ENCODE data around the gene GSC2. TPM values are rescaled to one million over a fixed set of nuclear protein-coding genes. Genes with fewer than 3 reads are reported as not detected.
A peak's percentile ranks its signal among the peaks of the same experiment; 100 is the strongest.

GSC2 gene
- total RNA-seq, 1 experiment from 2014 or later, result not detected

GRCh38 chr22:19137384-19138216, 12.5 kb downstream of the GSC2 start:
- Histone ChIP-seq H3K36me3 (replicated peaks; ENCODE audit: control insufficient read depth, insufficient read depth, low read length) (peaks cover 41% of the 10 kb centered on the region), H3K27me3 (ENCODE audit: control insufficient read depth, insufficient read depth, low read length) (no peaks in the 10 kb centered on the region), H3K4me3 (ENCODE audit: insufficient read depth, low read depth, low read length) (no peak overlapping the region)
- no peak for DNase-seq

- no peak for DNase-seq
- H3K4me3 ChIP-seq (ENCODE audit: insufficient read depth, low read depth, low read length), result no peak overlapping the region
- H3K36me3 ChIP-seq (replicated peaks; ENCODE audit: control insufficient read depth, insufficient read depth, low read length), result peaks cover 35% of the 10 kb centered on the region
- no peaks in the 10 kb centered on the region for H3K27me3 ChIP-seq (ENCODE audit: control insufficient read depth, insufficient read depth, low read length)
Measured at GRCh38 chr22:19136915-19137314, 13.2 kb downstream of the GSC2 start.

GRCh38 chr22:19134874-19135273, 15.2 kb downstream of the GSC2 start:
- H3K36me3 ChIP-seq (replicated peaks; ENCODE audit: control insufficient read depth, insufficient read depth, low read length), result peaks cover 23% of the 10 kb centered on the region
- no peaks in the 10 kb centered on the region for H3K27me3 ChIP-seq (ENCODE audit: control insufficient read depth, insufficient read depth, low read length)
- H3K4me3 ChIP-seq (ENCODE audit: insufficient read depth, low read depth, low read length), result no peak overlapping the region
- DNase-seq, result no peak

- H3K27me3 ChIP-seq (ENCODE audit: control insufficient read depth, insufficient read depth, low read length), result no peaks in the 10 kb centered on the region
- no peak overlapping the region for H3K4me3 ChIP-seq (ENCODE audit: insufficient read depth, low read depth, low read length)
- DNase-seq, result no peak
- H3K36me3 ChIP-seq (replicated peaks; ENCODE audit: control insufficient read depth, insufficient read depth, low read length), result peaks cover 17% of the 10 kb centered on the region
Measured at GRCh38 chr22:19134176-19134831, 15.8 kb downstream of the GSC2 start.

GRCh38 chr22:19133561-19133960, 16.5 kb downstream of the GSC2 start:
- no peak for DNase-seq
- Histone ChIP-seq H3K27me3 (ENCODE audit: control insufficient read depth, insufficient read depth, low read length) (no peaks in the 10 kb centered on the region), H3K36me3 (replicated peaks; ENCODE audit: control insufficient read depth, insufficient read depth, low read length) (peaks cover 14% of the 10 kb centered on the region), H3K4me3 (ENCODE audit: insufficient read depth, low read depth, low read length) (no peak overlapping the region)

- peaks cover 12% of the 10 kb centered on the region for H3K36me3 ChIP-seq (replicated peaks; ENCODE audit: control insufficient read depth, insufficient read depth, low read length)
- no peak for DNase-seq
- no peak overlapping the region for H3K4me3 ChIP-seq (ENCODE audit: insufficient read depth, low read depth, low read length)
- H3K27me3 ChIP-seq (ENCODE audit: control insufficient read depth, insufficient read depth, low read length), result no peaks in the 10 kb centered on the region
Measured at GRCh38 chr22:19132693-19133400, 17.2 kb downstream of the GSC2 start.

GRCh38 chr22:19132153-19132552, 17.9 kb downstream of the GSC2 start:
- DNase-seq, result no peak
- peaks cover 11% of the 10 kb centered on the region for H3K36me3 ChIP-seq (replicated peaks; ENCODE audit: control insufficient read depth, insufficient read depth, low read length)
- no peaks in the 10 kb centered on the region for H3K27me3 ChIP-seq (ENCODE audit: control insufficient read depth, insufficient read depth, low read length)
- H3K4me3 ChIP-seq (ENCODE audit: insufficient read depth, low read depth, low read length), result no peak overlapping the region

- H3K36me3 ChIP-seq (replicated peaks; ENCODE audit: control insufficient read depth, insufficient read depth, low read length), result peaks cover 9% of the 10 kb centered on the region
- DNase-seq, result no peak
- no peak overlapping the region for H3K4me3 ChIP-seq (ENCODE audit: insufficient read depth, low read depth, low read length)
- H3K27me3 ChIP-seq (ENCODE audit: control insufficient read depth, insufficient read depth, low read length), result no peaks in the 10 kb centered on the region
Measured at GRCh38 chr22:19131685-19132015, 18.4 kb downstream of the GSC2 start.

- DNase-seq, result peak; percentile 84
- Histone ChIP-seq H3K36me3 (replicated peaks; ENCODE audit: control insufficient read depth, insufficient read depth, low read length) (peaks cover 6% of the 10 kb centered on the region), H3K4me3 (ENCODE audit: insufficient read depth, low read depth, low read length) (no peak within 1 kb of the TSS), H3K27me3 (ENCODE audit: control insufficient read depth, insufficient read depth, low read length) (no peaks in the 10 kb centered on the region)
Measured at GRCh38 chr22:19130959-19131684, 19.0 kb downstream of the GSC2 start, which contains the start of gene TSSK2. TSSK2 (plus strand) TSS chr22:19131308; CDS start chr22:19131400, 92 bp downstream.

GRCh38 chr22:19129871-19130270, 20.2 kb downstream of the GSC2 start:
- H3K27me3 ChIP-seq (ENCODE audit: control insufficient read depth, insufficient read depth, low read length), result no peaks in the 10 kb centered on the region
- peaks cover 6% of the 10 kb centered on the region for H3K36me3 ChIP-seq (replicated peaks; ENCODE audit: control insufficient read depth, insufficient read depth, low read length)
- H3K4me3 ChIP-seq (ENCODE audit: insufficient read depth, low read depth, low read length), result no peak overlapping the region
- no peak for DNase-seq

- H3K36me3 ChIP-seq (replicated peaks; ENCODE audit: control insufficient read depth, insufficient read depth, low read length), result peaks cover 5% of the 10 kb centered on the region
- no peak overlapping the region for H3K4me3 ChIP-seq (ENCODE audit: insufficient read depth, low read depth, low read length)
- H3K27me3 ChIP-seq (ENCODE audit: control insufficient read depth, insufficient read depth, low read length), result no peaks in the 10 kb centered on the region
- no peak for DNase-seq
Measured at GRCh38 chr22:19128946-19129727, 21.0 kb downstream of the GSC2 start.

- DNase-seq, result no peak
- Histone ChIP-seq H3K36me3 (replicated peaks; ENCODE audit: control insufficient read depth, insufficient read depth, low read length) (no peaks in the 10 kb centered on the region), H3K27me3 (ENCODE audit: control insufficient read depth, insufficient read depth, low read length) (no peaks in the 10 kb centered on the region), H3K4me3 (ENCODE audit: insufficient read depth, low read depth, low read length) (no peak overlapping the region)
Measured at GRCh38 chr22:19128009-19128401, 22.1 kb downstream of the GSC2 start.

- H3K27me3 ChIP-seq (ENCODE audit: control insufficient read depth, insufficient read depth, low read length), result no peaks in the 10 kb centered on the region
- no peaks in the 10 kb centered on the region for H3K36me3 ChIP-seq (replicated peaks; ENCODE audit: control insufficient read depth, insufficient read depth, low read length)
- no peak for DNase-seq
- H3K4me3 ChIP-seq (ENCODE audit: insufficient read depth, low read depth, low read length), result no peak overlapping the region
Measured at GRCh38 chr22:19127329-19128008, 22.6 kb downstream of the GSC2 start.
